H9 (cell line): ENCODE measurements around the gene BAZ1B. TPM values are rescaled to one million over a fixed set of nuclear protein-coding genes. Genes with fewer than 3 reads are reported as not detected.
A peak's percentile ranks its signal among the peaks of the same experiment; 100 is the strongest.

Source experiments
- DNase-seq: peaks from one replicate; pipeline ENCODE4 v3.0.0-alpha.2; 2017
- H2AFZ ChIP-seq: one replicate; pipeline ENCODE4 v1.6.1; 2013; ENCODE audit warnings: mild to moderate bottlenecking, low read length, control low read depth, moderate library complexity
- H2AK5ac ChIP-seq: 2 replicates; pipeline ENCODE4 v1.6.1; 2013; ENCODE audit warnings: low read length, control low read depth, mixed read lengths; ENCODE audit not compliant: insufficient read length
- H2BK120ac ChIP-seq: one replicate; pipeline ENCODE4 v1.6.1; 2013; ENCODE audit warnings: low read depth, mild to moderate bottlenecking, low read length, control low read depth, inconsistent platforms; ENCODE audit not compliant: poor library complexity, severe bottlenecking
- H2BK12ac ChIP-seq: 2 replicates; pipeline ENCODE4 v1.6.1; 2013; ENCODE audit warnings: low read length, control low read depth, mixed read lengths, low read depth; ENCODE audit not compliant: insufficient read length
- H2BK15ac ChIP-seq: 2 replicates; pipeline ENCODE4 v1.6.1; 2013; ENCODE audit warnings: low read depth, low read length, control low read depth
- H2BK20ac ChIP-seq: one replicate; pipeline ENCODE4 v1.6.1; 2013; ENCODE audit warnings: low read depth, mild to moderate bottlenecking, low read length, control low read depth, inconsistent platforms; ENCODE audit not compliant: poor library complexity, severe bottlenecking
- H2BK5ac ChIP-seq: 2 replicates; pipeline ENCODE4 v1.6.1; 2013; ENCODE audit warnings: low read length, control low read depth, mixed read lengths; ENCODE audit not compliant: insufficient read length
- H3K14ac ChIP-seq: 2 replicates; pipeline ENCODE4 v1.6.1; 2013; ENCODE audit warnings: low read length, control low read depth; ENCODE audit not compliant: insufficient read depth
- H3K18ac ChIP-seq: 2 replicates; pipeline ENCODE4 v1.6.1; 2013; ENCODE audit warnings: low read depth, mild to moderate bottlenecking, mixed read lengths, low read length, control low read depth; ENCODE audit not compliant: insufficient read length
- H3K23ac ChIP-seq: 2 replicates; pipeline ENCODE4 v1.6.1; 2013; ENCODE audit warnings: low read length, control low read depth, mixed read lengths, low read depth; ENCODE audit not compliant: insufficient read length
- H3K23me2 ChIP-seq: 2 replicates; pipeline ENCODE4 v1.6.1; 2013; ENCODE audit warnings: low read depth, mild to moderate bottlenecking, mixed read lengths, low read length, control low read depth; ENCODE audit not compliant: insufficient read length, poor library complexity, severe bottlenecking
- H3K27ac ChIP-seq: 2 replicates; pipeline ENCODE4 v1.5.1; 2013; ENCODE audit warnings: low read length, control low read depth, mixed read lengths, low read depth; ENCODE audit not compliant: insufficient read length
- H3K27me3 ChIP-seq: 2 replicates; pipeline ENCODE4 v1.6.1; 2013; ENCODE audit warnings: low read length, control low read depth, inconsistent platforms; ENCODE audit not compliant: insufficient read depth
- H3K4ac ChIP-seq: 2 replicates; pipeline ENCODE4 v1.6.1; 2013; ENCODE audit warnings: low read depth, mild to moderate bottlenecking, control low read depth, inconsistent platforms, low read length, moderate library complexity
- H3K4me1 ChIP-seq: 2 replicates; pipeline ENCODE4 v1.6.1; 2013; ENCODE audit warnings: low read length, control low read depth, inconsistent platforms; ENCODE audit not compliant: insufficient read depth
- H3K4me2 ChIP-seq: 2 replicates; pipeline ENCODE4 v1.6.1; 2013; ENCODE audit warnings: low read length, control low read depth, mixed read lengths; ENCODE audit not compliant: insufficient read length, insufficient read depth
- H3K56ac ChIP-seq: 2 replicates; pipeline ENCODE4 v1.6.1; 2013; ENCODE audit warnings: low read depth, mild to moderate bottlenecking, mixed read lengths, low read length, control low read depth; ENCODE audit not compliant: insufficient read length
- H3K79me1 ChIP-seq: 2 replicates; pipeline ENCODE4 v1.6.1; 2013; ENCODE audit warnings: low read depth, mild to moderate bottlenecking, moderate library complexity, low read length, control low read depth, inconsistent platforms; ENCODE audit not compliant: insufficient read depth, poor library complexity, severe bottlenecking
- H3K79me2 ChIP-seq: 2 replicates; pipeline ENCODE4 v1.6.1; 2013; ENCODE audit warnings: low read length, control low read depth, inconsistent platforms; ENCODE audit not compliant: insufficient read depth
- H3K9ac ChIP-seq: 2 replicates; pipeline ENCODE4 v1.6.1; 2013; ENCODE audit warnings: low read length, control low read depth, mixed read lengths; ENCODE audit not compliant: insufficient read length; ENCODE audit errors: extremely low read depth
- H3K9me3 ChIP-seq: one replicate; pipeline ENCODE4 v1.6.1; 2013; ENCODE audit warnings: low read depth, low read length, inconsistent platforms; ENCODE audit not compliant: control insufficient read depth
- H3T11ph ChIP-seq: one replicate; pipeline ENCODE4 v1.6.1; 2013; ENCODE audit warnings: mild to moderate bottlenecking, low read length, control low read depth, inconsistent platforms
- H4K20me1 ChIP-seq: one replicate; pipeline ENCODE4 v1.6.1; 2013; ENCODE audit not compliant: control insufficient read depth, insufficient read length, insufficient read depth
- H4K5ac ChIP-seq: 2 replicates; pipeline ENCODE4 v1.6.1; 2013; ENCODE audit warnings: low read depth, mild to moderate bottlenecking, mixed read lengths, low read length, control low read depth; ENCODE audit not compliant: insufficient read length
- H4K8ac ChIP-seq: replicated peaks from 2 replicates; pipeline ENCODE4 v1.6.1; 2013; ENCODE audit warnings: low read length, control low read depth, mixed read lengths, low read depth; ENCODE audit not compliant: insufficient read length
- H4K91ac ChIP-seq: 2 replicates; pipeline ENCODE4 v1.6.1; 2013; ENCODE audit warnings: low read depth, mild to moderate bottlenecking, moderate library complexity, mixed read lengths, low read length, control low read depth; ENCODE audit not compliant: insufficient read length
- H3K27ac Mint-ChIP-seq, 3 experiments: 2 replicates in 2 of 3; 3 replicates in 1 of 3; pipeline ENCODE4 v1.8.0; 2020 to 2021; ENCODE audit warnings: mixed read lengths in 3 of 3, mild to moderate bottlenecking in 1 of 3, moderate library complexity in 1 of 3
- H3K27me3 Mint-ChIP-seq: 2 replicates; pipeline ENCODE4 v1.8.0; 2021; ENCODE audit warnings: low read depth, mild to moderate bottlenecking, moderate library complexity, mixed read lengths
- H3K36me3 Mint-ChIP-seq, 3 experiments: 2 replicates in 2 of 3; 3 replicates in 1 of 3; pipeline ENCODE4 v1.8.0; 2020 to 2021; ENCODE audit warnings: low read depth in 3 of 3, mixed read lengths in 3 of 3; ENCODE audit not compliant: insufficient read depth in 1 of 3
- H3K4me1 Mint-ChIP-seq, 2 experiments: 2 replicates each; pipeline ENCODE4 v1.8.0; 2020; ENCODE audit warnings: mixed read lengths in 2 of 2
- H3K4me3 Mint-ChIP-seq, 2 experiments: 2 replicates in 1 of 2; 3 replicates in 1 of 2; pipeline ENCODE4 v1.8.0; 2020 to 2021; ENCODE audit warnings: mild to moderate bottlenecking in 2 of 2, mixed read lengths in 2 of 2, moderate library complexity in 1 of 2
- H3K9me3 Mint-ChIP-seq, 2 experiments: 2 replicates in 1 of 2; 3 replicates in 1 of 2; pipeline ENCODE4 v1.8.0; 2020; ENCODE audit warnings: mild to moderate bottlenecking in 2 of 2, mixed read lengths in 2 of 2, moderate library complexity in 1 of 2
- CTCF ChIP-seq: fragments of 200-600 bp; sonication (generic); conservative IDR thresholded peaks from 3 replicates; pipeline ENCODE4 v1.8.0; 2021; ENCODE audit warnings: antibody characterized with exemption, mild to moderate bottlenecking
- WGBS: extraction: QIAGEN DNeasy Blood & Tissue Kit; methylation state at CpG from one replicate; pipeline ENCODE4 v1.1.7; 2013; ENCODE audit warnings: missing lambda C conversion rate, low lambda C conversion rate, mixed read lengths; ENCODE audit not compliant: insufficient read length; ENCODE audit errors: extremely low coverage; 5-methylcytosine and 5-hydroxymethylcytosine counted together
- total RNA-seq: library from RNA; stranded (reverse); gene quantifications from 2 replicates; pipeline ENCODE4 v1.2.1, GENCODE V29; 2021

BAZ1B gene
- total RNA-seq, 1 experiment from 2014 or later, result 96.4 TPM

GRCh38 chr7:73557397-73558257 lies 35.5 kb upstream of the BAZ1B start, which contains the start of gene BCL7B:
BCL7B (minus strand) TSS chr7:73557690; CDS start chr7:73557578, 112 bp downstream.
- no peak within 1 kb of the TSS for H2BK5ac ChIP-seq
- no peaks in the 10 kb centered on the region for H3K9me3 ChIP-seq
- Mint-ChIP-seq H3K9me3 (peaks cover 3 to 4% of the 10 kb centered on the region in 2 experiments; a peak in 3 of 5 replicates), H3K4me3 (peak within 1 kb of the TSS; percentile 83 to 90), H3K27ac (peak within 1 kb of the TSS; percentile 94 to 98 (median 98)), H3K36me3 (peaks cover 0 to 12% (median 3%) of the 10 kb centered on the region in 3 experiments; a peak in 4 of 7 replicates), H3K4me1 (peaks cover 8 to 12% of the 10 kb centered on the region in 2 experiments), H3K27me3 (peaks cover 31% of the 10 kb centered on the region)
- H2BK15ac ChIP-seq, result no peak within 1 kb of the TSS
- no peaks in the 10 kb centered on the region for H3K4me1 ChIP-seq
- H2BK20ac ChIP-seq, result no peak within 1 kb of the TSS
- H3T11ph ChIP-seq, result no peak within 1 kb of the TSS
- no peak within 1 kb of the TSS for H3K23ac ChIP-seq
- no peak within 1 kb of the TSS for H3K56ac ChIP-seq
- no peaks in the 10 kb centered on the region for H3K79me1 ChIP-seq
- H2AK5ac ChIP-seq, result no peak within 1 kb of the TSS
- H3K4ac ChIP-seq, result no peak within 1 kb of the TSS; the same call in 1 of the 2 replicates
- H3K14ac ChIP-seq, result peak within 1 kb of the TSS; percentile 98
- H4K20me1 ChIP-seq, result no peaks in the 10 kb centered on the region
- H3K23me2 ChIP-seq, result peaks cover 6% of the 10 kb centered on the region
- no peak within 1 kb of the TSS for H2BK12ac ChIP-seq
- H3K27me3 ChIP-seq, result 0 out of 2 replicates have a peak, but pooled peaks cover 3% of the 10 kb centered on the region
- no peak within 1 kb of the TSS for H4K8ac ChIP-seq
- peak within 1 kb of the TSS; percentile 78 for H2BK120ac ChIP-seq
- H4K91ac ChIP-seq, result no peak within 1 kb of the TSS
- WGBS, result no CpG with 5 or more reads among the region's 83 CpGs
- peak within 1 kb of the TSS; percentile 78 for H3K4me2 ChIP-seq
- H3K79me2 ChIP-seq, result peaks cover 5% of the 10 kb centered on the region; the same call in 1 of the 2 replicates
- H3K18ac ChIP-seq, result peak within 1 kb of the TSS; percentile 99
- peak within 1 kb of the TSS; percentile 28 for H3K27ac ChIP-seq
- no peak within 1 kb of the TSS for H4K5ac ChIP-seq
- DNase-seq, result peak; percentile 83
- H3K9ac ChIP-seq, result peak within 1 kb of the TSS; percentile 78
- no peak for TF ChIP-seq CTCF
- H2AFZ ChIP-seq, result no peak within 1 kb of the TSS
